Activated naive CD8-positive, alpha-beta T cell treated with anti-CD3 and anti-CD28 coated beads for 36 hours (primary cell): ENCODE results near the gene L3MBTL2. TPM values are rescaled to one million over a fixed set of nuclear protein-coding genes. Genes with fewer than 3 reads are reported as not detected.

Experiments used
- DNase-seq: peaks from one replicate; pipeline ENCODE4 v3.0.0; 2021
- H3K27ac Mint-ChIP-seq: one replicate; pipeline ENCODE4 v1.8.0; 2022; ENCODE audit warnings: mild to moderate bottlenecking, moderate library complexity, mixed read lengths
- H3K27me3 Mint-ChIP-seq: one replicate; pipeline ENCODE4 v1.8.0; 2022; ENCODE audit warnings: mild to moderate bottlenecking, mixed read lengths
- H3K36me3 Mint-ChIP-seq: one replicate; pipeline ENCODE4 v1.8.0; 2021; ENCODE audit warnings: mild to moderate bottlenecking, mixed read lengths
- H3K4me1 Mint-ChIP-seq: one replicate; pipeline ENCODE4 v1.8.0; 2021; ENCODE audit warnings: mixed read lengths
- H3K4me3 Mint-ChIP-seq: one replicate; pipeline ENCODE4 v1.8.0; 2022; ENCODE audit warnings: mild to moderate bottlenecking, moderate library complexity, mixed read lengths
- H3K9me3 Mint-ChIP-seq: one replicate; pipeline ENCODE4 v1.8.0; 2022; ENCODE audit warnings: mixed read lengths
- total RNA-seq, 2 experiments: library from RNA; stranded (reverse); gene quantifications; one replicate each; pipeline ENCODE4 v1.2.3, GENCODE V29; 2021

Gene L3MBTL2
- total RNA-seq, 2 experiments from 2014 or later, result 40.8 to 46.6 TPM

DNA sequence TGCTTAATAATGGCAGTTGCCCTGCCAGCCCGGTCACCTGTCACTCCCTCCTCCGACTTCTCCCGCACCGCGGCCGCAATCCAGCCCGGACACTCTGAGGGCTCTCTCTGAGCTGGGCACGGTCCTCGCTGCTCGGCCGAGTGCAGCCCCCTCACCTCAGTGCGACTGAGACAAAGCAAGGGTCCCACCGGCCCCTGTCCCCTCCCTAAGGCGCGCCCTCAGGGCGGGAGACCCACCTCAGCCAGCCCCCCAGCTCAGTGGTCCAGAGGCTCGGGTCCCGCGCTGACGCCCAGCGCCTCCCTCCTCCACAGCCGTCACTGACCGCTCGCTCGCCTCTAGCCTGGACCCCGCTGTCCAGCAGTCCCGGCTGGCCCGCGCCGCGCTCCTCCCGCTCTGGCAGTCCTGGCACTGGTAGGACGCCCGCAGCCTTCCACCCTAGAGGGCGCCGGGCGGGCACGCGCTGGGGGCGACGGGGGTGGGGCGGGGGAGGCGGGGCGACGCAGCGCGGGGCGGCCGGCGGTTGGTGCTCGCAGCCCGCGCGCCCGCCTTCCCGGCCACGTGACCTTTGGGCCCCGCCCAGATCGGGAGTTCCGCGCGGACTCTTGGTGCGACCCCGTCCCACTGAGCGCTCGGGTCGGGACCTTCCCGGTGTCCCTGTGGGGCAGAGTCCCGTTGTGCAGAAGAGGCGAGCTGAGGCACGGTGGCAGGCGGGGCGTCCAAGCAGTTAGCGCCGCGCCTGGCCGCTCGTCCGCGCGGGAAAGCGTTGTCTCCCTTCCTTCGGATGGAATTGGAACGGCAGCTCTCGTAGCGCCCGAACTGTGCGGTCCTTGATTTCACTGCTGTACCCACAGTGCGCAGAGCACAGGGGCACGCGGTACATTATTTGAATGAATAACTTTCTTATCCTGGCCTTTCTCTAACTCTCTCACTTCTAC, 7.8 kb upstream of the L3MBTL2 start:
- Mint-ChIP-seq H3K27ac (peak overlapping the region; percentile 56), H3K4me1 (peaks cover 8% of the 10 kb centered on the region), H3K9me3 (no peaks in the 10 kb centered on the region), H3K27me3 (peaks cover 14% of the 10 kb centered on the region), H3K4me3 (peak overlapping the region; percentile 81), H3K36me3 (no peaks in the 10 kb centered on the region)
- DNase-seq, result peak; percentile 85

DNA sequence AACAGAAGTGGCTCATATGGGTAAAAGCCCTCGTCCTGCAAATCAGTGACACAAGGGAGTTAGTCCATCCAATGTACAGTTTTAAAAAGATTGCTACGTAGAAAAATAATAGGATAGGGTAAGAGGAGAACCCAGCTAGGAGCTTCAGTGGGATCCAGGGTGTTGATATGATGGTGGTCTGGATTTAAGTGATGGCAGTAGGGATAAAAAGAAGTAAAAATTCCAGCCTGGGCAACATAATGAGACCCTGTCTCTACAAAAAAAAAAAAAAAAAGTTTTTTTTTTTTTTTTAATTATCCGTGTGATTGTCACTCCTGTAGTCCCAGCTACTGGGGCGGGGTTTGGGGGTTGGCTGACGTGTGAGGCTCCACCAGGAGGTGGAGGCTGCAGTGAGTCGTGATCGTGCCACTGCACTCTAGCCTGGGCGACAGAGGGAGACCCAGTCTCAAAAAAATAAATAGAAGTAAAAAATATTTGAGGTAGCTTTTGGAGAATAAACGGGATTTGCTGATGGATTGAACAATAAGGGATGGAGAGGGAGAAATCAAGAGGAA, 7.0 kb upstream of the L3MBTL2 start:
- peak; percentile 65 for DNase-seq
- peak overlapping the region; percentile 56 for H3K27ac Mint-ChIP-seq
- peaks cover 14% of the 10 kb centered on the region for H3K27me3 Mint-ChIP-seq
- H3K4me1 Mint-ChIP-seq, result peaks cover 8% of the 10 kb centered on the region
- H3K4me3 Mint-ChIP-seq, result peak overlapping the region; percentile 81
- H3K9me3 Mint-ChIP-seq, result no peaks in the 10 kb centered on the region
- H3K36me3 Mint-ChIP-seq, result no peaks in the 10 kb centered on the region

DNA sequence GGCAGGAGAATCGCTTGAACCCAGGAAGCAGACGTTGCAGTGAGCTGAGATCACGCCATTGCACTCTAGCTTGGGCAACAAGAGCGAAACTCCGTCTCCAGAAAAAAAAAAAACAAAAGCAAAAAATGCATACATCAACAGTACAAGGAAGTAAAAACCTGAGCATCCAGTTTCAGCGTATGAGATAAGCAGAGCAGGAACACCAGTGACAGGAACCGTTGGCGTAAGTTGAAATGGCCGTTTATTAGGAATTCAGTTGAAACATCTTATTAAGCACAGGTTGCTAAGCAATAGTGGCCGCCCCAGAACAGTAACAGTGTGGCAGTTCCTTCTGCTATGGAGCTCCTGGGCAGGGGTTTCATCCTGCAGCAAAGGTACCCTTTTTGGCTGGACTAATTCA, 4.0 kb upstream of the L3MBTL2 start:
- no peaks in the 10 kb centered on the region for H3K9me3 Mint-ChIP-seq
- H3K4me3 Mint-ChIP-seq, result no peak overlapping the region
- no peaks in the 10 kb centered on the region for H3K36me3 Mint-ChIP-seq
- no peak for DNase-seq
- H3K27me3 Mint-ChIP-seq, result peaks cover 18% of the 10 kb centered on the region
- H3K4me1 Mint-ChIP-seq, result peaks cover 14% of the 10 kb centered on the region
- H3K27ac Mint-ChIP-seq, result no peak overlapping the region

DNA sequence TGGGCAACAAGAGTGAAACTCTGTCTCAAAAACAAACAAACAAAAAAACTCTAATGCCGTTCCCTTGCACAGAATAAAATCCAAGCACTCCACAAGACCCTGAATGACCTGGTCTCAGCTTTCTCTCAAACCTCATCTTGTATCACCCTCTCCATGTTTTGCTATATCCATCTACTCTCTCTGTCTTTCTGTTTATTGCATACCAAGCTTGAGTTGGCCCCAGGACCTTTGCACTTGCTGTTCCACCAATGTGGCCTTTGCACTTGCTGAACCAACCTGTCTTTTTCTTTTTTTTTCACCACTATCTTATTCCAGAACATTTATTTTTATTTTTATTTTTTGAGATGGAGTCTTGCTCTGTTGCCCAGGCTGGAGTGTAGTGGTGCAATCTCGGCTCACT, 2.0 kb upstream of the L3MBTL2 start:
- no peak overlapping the region for H3K4me3 Mint-ChIP-seq
- DNase-seq, result no peak

DNA sequence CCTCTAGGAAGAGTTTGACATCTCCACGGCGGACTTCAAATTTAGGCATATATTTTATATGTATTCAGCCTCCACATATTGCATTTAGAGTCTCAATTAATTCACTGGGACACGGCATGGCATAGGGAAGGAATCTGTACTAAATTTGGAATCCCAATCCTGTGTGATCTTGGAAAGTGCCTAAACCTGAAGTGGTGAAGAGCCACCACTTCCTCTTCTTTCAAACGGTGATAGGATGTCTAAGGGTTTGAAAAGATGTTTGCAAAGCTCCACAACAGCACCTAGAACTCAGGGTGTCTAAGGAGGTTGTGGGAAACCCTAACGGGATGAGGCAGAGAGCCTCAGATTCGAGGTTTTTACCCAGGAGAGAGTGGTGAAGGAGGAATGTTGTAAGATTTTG, 1.0 kb upstream of the L3MBTL2 start:
- Mint-ChIP-seq H3K9me3 (no peaks in the 10 kb centered on the region), H3K27ac (peak overlapping the region; percentile 38), H3K4me1 (peaks cover 18% of the 10 kb centered on the region), H3K4me3 (no peak overlapping the region), H3K27me3 (peaks cover 13% of the 10 kb centered on the region), H3K36me3 (peaks cover 6% of the 10 kb centered on the region)
- DNase-seq, result no peak

More for the DNA sequence above, 2.0 kb upstream of the L3MBTL2 start:
- H3K36me3 Mint-ChIP-seq, result peaks cover 6% of the 10 kb centered on the region
- H3K9me3 Mint-ChIP-seq, result no peaks in the 10 kb centered on the region
- peaks cover 18% of the 10 kb centered on the region for H3K27me3 Mint-ChIP-seq
- peaks cover 19% of the 10 kb centered on the region for H3K4me1 Mint-ChIP-seq
- no peak overlapping the region for H3K27ac Mint-ChIP-seq

DNA sequence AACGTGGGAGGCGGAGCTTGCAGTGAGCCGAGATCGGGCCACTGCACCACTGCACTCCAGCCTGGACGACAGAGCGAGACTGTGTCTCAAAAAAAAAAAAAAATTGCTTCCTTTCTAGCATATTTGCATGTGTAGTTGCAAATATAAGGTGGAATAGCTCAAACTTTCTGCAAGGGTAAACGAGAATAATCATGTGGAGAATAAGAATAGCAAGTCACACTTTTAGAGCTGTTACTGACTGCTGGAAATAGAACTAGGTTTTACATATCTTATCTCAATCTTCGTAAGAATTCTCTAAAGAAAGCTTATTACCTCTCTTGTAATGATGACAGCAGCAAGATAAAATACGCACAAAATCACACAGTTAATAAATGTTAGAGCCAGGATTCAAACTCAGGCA, 1.6 kb downstream of the L3MBTL2 start:
- H3K4me3 Mint-ChIP-seq, result peak overlapping the region; percentile 70
- peaks cover 6% of the 10 kb centered on the region for H3K27me3 Mint-ChIP-seq
- DNase-seq, result no peak
- H3K4me1 Mint-ChIP-seq, result peaks cover 21% of the 10 kb centered on the region
- no peaks in the 10 kb centered on the region for H3K9me3 Mint-ChIP-seq
- H3K36me3 Mint-ChIP-seq, result peaks cover 11% of the 10 kb centered on the region
- no peak overlapping the region for H3K27ac Mint-ChIP-seq

DNA sequence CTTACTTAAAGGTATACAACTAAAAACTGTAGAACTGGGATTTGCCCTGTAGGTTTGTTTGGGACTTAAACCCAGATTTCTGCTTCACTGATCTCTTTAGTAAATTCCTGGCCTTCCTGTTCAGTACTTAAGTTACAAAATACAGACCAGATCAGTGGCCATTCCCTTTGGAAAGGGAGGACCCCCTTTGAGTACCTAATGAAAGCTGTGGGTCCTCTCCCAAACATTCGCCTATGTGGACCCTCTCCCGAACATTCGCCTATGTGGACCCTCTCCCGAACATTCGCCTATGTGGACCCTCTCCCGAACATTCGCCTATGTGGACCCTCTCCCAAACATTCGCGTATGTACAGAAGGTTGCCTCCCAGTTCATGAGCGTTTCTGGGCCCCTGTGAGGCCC, 10.3 kb downstream of the L3MBTL2 start:
- DNase-seq, result no peak
- peaks cover 19% of the 10 kb centered on the region for H3K36me3 Mint-ChIP-seq
- H3K27me3 Mint-ChIP-seq, result no peaks in the 10 kb centered on the region
- no peak overlapping the region for H3K4me3 Mint-ChIP-seq
- H3K4me1 Mint-ChIP-seq, result peaks cover 25% of the 10 kb centered on the region
- H3K27ac Mint-ChIP-seq, result no peak overlapping the region
- no peaks in the 10 kb centered on the region for H3K9me3 Mint-ChIP-seq

DNA sequence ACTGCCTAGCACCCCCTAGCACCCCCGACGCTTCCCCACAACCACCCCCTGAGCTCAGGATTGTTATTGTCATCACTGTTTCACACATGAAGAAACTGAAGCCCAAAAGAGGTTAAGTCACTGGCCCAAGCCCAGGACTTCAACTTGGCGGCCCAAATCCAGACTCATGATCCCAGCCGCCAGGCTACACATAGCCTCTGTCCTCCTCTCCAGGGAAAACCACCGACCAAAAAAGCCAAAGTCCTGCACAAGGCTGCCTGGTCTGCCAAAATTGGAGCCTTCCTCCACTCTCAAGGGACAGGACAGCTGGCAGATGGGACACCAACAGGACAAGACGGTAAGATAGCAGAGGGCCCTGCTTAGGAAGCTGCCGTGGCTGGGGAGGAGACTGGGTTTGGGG, 10.8 kb downstream of the L3MBTL2 start:
- Mint-ChIP-seq H3K4me1 (peaks cover 25% of the 10 kb centered on the region), H3K27me3 (no peaks in the 10 kb centered on the region), H3K4me3 (no peak overlapping the region), H3K9me3 (no peaks in the 10 kb centered on the region), H3K36me3 (peaks cover 19% of the 10 kb centered on the region), H3K27ac (no peak overlapping the region)
- DNase-seq, result no peak

DNA sequence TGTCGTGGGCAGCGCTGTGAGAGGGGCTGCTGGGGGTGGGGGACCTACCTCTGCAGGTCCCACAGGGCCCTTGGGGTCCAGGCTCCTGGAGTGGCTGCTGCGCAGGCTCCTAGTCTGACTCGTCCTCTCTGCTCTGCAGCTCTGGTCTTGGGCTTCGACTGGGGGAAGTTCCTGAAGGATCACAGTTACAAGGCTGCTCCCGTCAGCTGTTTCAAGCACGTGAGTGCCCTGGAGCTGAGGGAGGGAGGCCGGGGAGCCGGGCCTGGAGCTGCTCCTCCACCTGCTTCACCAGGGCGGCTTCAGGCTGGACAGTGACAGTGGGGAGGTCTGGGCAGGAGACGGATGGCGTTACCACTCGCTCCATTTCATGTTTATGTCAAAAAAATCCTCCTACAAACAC, 11.9 kb downstream of the L3MBTL2 start:
- H3K9me3 Mint-ChIP-seq, result no peaks in the 10 kb centered on the region
- peaks cover 21% of the 10 kb centered on the region for H3K36me3 Mint-ChIP-seq
- peaks cover 25% of the 10 kb centered on the region for H3K4me1 Mint-ChIP-seq
- H3K4me3 Mint-ChIP-seq, result peak overlapping the region; percentile 51
- peak overlapping the region; percentile 86 for H3K27ac Mint-ChIP-seq
- no peak for DNase-seq
- H3K27me3 Mint-ChIP-seq, result no peaks in the 10 kb centered on the region

DNA sequence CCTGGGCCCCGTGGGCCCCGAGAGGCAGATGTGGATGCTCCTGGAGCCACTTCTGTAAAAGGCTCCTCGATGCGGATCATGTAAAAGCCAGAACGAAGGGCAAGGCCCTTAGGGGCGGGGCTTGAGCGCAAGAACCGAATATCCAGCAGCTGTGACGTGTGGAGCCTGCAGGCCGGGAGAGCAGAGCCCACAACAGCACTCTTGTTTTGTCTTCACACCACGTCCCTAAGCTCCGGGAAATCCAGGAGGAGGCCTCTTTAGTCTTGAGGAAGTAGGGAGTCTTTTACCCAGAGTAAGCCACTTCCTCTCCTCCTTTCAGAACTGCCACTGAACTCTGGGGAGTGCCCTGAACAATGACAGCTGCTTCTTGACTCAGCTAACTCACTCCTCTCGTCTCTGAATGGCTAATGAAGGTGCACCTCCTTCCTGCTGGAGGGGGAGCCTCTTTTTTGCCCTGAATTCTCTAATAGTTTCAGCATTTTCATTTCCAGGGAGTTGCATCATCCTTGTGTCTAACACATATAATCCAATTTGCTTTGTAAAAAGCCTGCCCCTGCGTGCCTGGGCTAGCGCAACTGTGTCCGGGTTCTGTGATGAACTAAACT, 12.5 kb downstream of the L3MBTL2 start:
- DNase-seq, result peak; percentile 45
- Mint-ChIP-seq H3K4me1 (peaks cover 25% of the 10 kb centered on the region), H3K4me3 (peak overlapping the region; percentile 54), H3K27me3 (no peaks in the 10 kb centered on the region), H3K36me3 (peaks cover 25% of the 10 kb centered on the region), H3K9me3 (no peaks in the 10 kb centered on the region), H3K27ac (peak overlapping the region; percentile 86)

DNA sequence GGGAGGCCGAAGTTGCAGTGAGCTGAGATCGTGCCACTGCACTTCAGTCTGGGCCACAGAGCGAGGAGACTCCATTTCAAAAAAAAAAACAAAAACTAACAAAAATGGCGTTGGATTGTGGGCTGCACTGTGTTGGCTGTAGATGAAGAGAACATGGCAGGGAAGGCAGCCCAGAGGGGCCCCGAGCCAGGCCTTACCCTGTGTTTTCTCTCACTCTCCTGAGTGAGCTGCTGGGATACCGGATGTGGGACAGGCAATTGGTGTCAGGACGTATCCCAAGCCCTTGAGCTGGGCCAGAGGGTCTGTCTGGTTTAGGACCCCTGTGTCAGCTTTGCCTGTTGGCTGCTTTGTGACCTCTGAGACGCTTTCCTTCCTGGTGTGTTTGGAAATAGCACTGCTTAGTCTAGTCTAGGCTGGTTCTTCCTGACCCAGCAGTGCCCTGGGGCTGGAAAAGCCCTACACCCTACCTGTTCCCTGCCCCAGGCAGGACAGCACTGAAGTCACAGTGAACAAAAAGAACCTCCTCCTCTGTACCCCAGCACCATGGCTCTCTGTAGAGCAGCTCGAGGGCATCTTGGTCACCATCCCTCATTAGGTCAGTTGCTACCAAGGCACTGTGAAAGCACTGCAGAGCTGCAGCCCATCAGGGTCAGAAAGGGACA, 17.9 kb downstream of the L3MBTL2 start:
- H3K27ac Mint-ChIP-seq, result peak overlapping the region; percentile 8
- H3K4me1 Mint-ChIP-seq, result peaks cover 2% of the 10 kb centered on the region
- H3K9me3 Mint-ChIP-seq, result no peaks in the 10 kb centered on the region

DNA sequence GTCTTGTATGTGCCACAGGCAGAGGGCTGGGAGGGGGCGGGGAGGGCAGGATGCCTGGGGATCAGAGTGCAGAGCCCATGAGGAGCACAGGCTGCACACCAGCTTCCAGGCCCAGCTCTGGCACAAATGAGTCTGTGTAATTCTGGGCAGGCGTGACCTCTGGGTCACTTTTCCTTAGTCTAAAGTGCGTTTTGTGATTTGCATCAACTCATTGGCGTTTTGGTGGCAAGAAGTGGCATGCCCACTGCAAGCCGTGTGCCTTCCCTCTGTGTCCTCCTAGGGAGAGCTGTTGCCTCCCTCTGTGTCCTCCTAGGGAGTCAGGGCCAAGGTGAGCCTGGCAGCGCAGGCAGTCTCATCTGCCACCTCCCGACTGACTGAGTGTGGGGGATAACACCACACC, 18.4 kb downstream of the L3MBTL2 start:
- Mint-ChIP-seq H3K4me3 (no peak overlapping the region), H3K9me3 (no peaks in the 10 kb centered on the region), H3K27me3 (no peaks in the 10 kb centered on the region), H3K36me3 (peaks cover 17% of the 10 kb centered on the region), H3K27ac (no peak overlapping the region), H3K4me1 (peaks cover 1% of the 10 kb centered on the region)
- no peak for DNase-seq

More for the DNA sequence above, 17.9 kb downstream of the L3MBTL2 start:
- Mint-ChIP-seq H3K27me3 (no peaks in the 10 kb centered on the region), H3K36me3 (peaks cover 18% of the 10 kb centered on the region), H3K4me3 (no peak overlapping the region)
- DNase-seq, result no peak

DNA sequence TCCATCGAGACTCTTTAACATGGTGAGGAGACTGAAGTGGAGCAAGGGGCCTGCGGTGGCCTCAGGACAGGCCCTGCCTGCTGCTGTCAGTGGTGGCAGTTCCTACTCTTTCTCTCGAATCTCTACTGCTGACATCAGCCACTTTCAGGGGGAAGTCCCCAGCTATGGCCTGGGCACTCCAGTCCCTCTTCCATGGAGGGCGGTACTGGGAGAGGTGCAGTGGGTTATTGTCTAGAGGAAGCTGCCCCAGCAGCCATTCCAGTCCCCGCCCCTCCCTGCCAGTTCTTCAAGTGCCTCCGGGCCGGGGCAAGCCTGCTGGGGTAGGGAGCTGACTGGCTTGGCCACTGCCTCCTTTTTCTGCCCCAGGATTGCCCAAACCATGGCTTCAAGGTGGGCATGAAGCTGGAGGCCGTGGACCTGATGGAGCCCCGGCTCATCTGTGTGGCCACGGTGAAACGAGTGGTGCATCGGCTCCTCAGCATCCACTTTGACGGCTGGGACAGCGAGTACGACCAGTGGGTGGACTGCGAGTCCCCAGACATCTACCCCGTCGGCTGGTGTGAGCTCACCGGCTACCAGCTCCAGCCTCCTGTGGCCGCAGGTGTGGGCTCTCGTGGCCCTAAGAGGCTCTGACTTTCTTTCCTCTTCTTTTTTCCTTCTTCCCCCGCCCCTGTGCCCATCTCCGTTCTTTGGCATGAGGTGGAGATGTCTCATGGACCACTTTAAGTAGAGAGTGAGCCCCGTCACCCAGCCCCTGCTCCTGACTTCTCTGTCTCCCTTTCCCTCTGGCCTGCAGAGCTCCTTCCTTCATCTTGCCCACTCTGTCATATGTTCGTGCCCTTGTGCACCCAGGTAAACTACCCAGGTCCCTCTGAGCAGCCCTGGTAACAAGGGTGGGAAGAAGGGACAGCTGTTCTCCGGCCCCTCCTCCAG, 21.9 kb downstream of the L3MBTL2 start:
- DNase-seq, result no peak
- Mint-ChIP-seq H3K27ac (peak overlapping the region; percentile 59), H3K4me3 (no peak overlapping the region), H3K36me3 (peaks cover 15% of the 10 kb centered on the region), H3K9me3 (no peaks in the 10 kb centered on the region), H3K4me1 (no peaks in the 10 kb centered on the region), H3K27me3 (no peaks in the 10 kb centered on the region)

DNA sequence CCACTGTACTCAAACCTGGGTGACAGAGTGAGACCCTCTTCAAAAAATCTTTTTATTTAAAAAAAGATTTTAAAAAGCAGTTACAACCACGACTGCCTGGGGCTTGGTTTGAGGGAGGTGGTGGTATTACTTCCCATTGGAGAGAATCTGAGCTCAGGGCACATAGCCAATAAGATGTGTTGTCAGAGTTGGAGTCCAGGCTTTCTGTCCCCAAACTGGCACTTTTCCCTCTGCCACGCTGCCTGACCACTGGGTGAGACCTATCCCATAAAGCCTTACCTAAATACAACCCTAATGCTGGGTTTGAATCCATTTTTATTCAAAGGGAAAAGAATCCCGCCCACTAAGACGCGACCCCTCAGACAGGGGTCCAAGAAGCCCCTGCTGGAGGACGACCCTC, 24.1 kb downstream of the L3MBTL2 start:
- no peaks in the 10 kb centered on the region for H3K27me3 Mint-ChIP-seq
- DNase-seq, result no peak

More for the DNA sequence above, 24.1 kb downstream of the L3MBTL2 start:
- Mint-ChIP-seq H3K9me3 (no peaks in the 10 kb centered on the region), H3K36me3 (peaks cover 11% of the 10 kb centered on the region), H3K4me3 (no peak overlapping the region), H3K27ac (no peak overlapping the region), H3K4me1 (no peaks in the 10 kb centered on the region)
